Measurements from ENCODE around the gene SLC25A4. TPM values are rescaled to one million over a fixed set of nuclear protein-coding genes. Genes with fewer than 3 reads are reported as not detected.

SLC25A4 gene
- total RNA-seq, 1 donor from 2014 or later, result 61.5 TPM

DNA sequence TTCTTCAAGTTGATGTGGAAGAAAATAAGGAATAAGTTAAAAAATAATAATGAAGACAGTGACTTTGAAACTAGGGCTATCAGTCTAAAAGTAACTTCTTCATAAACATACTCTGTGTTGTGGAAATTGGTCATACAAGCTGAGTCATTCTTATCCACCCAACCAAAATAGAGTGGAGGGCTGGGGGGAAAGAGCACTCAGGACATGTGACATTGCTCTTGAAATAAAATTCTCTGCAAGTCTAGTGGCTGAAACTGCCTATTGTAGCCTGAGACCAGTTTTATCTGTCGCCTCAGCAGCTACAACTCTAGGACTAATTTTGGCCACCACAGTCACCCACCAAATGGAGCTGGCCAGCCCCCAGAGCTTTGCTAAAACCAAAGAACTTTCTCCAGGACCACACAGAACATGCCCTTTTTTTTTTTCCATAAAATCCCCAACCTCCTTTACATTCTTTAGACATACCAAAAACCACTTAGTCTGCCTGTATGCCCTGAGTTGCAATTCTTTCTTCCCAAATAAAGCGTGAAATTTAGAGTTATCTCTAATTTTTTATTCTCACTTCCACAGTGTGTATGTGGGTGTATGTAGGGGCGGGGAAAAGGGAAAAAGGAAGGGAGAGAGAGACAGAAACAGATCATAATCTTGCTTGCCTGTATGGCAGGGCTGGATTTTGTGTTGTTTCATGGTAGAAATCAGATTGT is 23.0 kb upstream of the SLC25A4 start:
- Mint-ChIP-seq H3K4me3 (ENCODE audit: unreplicated experiment) (no peak overlapping the region), H3K4me1 (ENCODE audit: low read depth) (peaks cover 20% of the 10 kb centered on the region), H3K27ac (ENCODE audit: unreplicated experiment) (peak overlapping the region; percentile 82), H3K27me3 (ENCODE audit: low read depth) (peaks cover 3% of the 10 kb centered on the region), H3K9me3 (ENCODE audit: low read depth) (no peaks in the 10 kb centered on the region), H3K36me3 (ENCODE audit: low read depth) (no peaks in the 10 kb centered on the region)
- no peak for DNase-seq (ENCODE audit: low spot score)
- TF ChIP-seq, protein P1, sequence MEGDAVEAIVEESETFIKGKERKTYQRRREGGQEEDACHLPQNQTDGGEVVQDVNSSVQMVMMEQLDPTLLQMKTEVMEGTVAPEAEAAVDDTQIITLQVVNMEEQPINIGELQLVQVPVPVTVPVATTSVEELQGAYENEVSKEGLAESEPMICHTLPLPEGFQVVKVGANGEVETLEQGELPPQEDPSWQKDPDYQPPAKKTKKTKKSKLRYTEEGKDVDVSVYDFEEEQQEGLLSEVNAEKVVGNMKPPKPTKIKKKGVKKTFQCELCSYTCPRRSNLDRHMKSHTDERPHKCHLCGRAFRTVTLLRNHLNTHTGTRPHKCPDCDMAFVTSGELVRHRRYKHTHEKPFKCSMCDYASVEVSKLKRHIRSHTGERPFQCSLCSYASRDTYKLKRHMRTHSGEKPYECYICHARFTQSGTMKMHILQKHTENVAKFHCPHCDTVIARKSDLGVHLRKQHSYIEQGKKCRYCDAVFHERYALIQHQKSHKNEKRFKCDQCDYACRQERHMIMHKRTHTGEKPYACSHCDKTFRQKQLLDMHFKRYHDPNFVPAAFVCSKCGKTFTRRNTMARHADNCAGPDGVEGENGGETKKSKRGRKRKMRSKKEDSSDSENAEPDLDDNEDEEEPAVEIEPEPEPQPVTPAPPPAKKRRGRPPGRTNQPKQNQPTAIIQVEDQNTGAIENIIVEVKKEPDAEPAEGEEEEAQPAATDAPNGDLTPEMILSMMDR (IDR thresholded peaks at IDR 0.05), result no peak

DNA sequence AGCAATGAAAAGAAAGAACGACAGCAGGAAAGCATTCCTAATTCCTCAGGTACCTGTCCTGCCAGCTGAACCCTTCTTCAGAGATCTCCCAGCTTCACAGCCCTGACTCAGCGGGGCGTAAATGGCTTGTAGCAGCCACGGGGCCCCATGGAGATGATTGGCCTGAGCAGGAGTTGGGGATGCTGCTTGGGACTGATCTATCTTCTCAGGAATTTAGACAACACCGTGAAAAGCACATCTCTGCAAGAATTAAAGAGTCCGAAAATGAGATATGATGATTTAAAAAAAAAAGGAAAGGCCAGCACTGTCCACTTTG is 22.5 kb upstream of the SLC25A4 start:
- Mint-ChIP-seq H3K9me3 (ENCODE audit: low read depth) (no peaks in the 10 kb centered on the region), H3K27me3 (ENCODE audit: low read depth) (peaks cover 5% of the 10 kb centered on the region), H3K27ac (ENCODE audit: unreplicated experiment) (peak overlapping the region; percentile 82), H3K4me1 (ENCODE audit: low read depth) (peaks cover 20% of the 10 kb centered on the region), H3K4me3 (ENCODE audit: unreplicated experiment) (no peak overlapping the region), H3K36me3 (ENCODE audit: low read depth) (no peaks in the 10 kb centered on the region)
- DNase-seq (ENCODE audit: low spot score), result no peak
- TF ChIP-seq, protein P1 (IDR thresholded peaks at IDR 0.05), result no peak

DNA sequence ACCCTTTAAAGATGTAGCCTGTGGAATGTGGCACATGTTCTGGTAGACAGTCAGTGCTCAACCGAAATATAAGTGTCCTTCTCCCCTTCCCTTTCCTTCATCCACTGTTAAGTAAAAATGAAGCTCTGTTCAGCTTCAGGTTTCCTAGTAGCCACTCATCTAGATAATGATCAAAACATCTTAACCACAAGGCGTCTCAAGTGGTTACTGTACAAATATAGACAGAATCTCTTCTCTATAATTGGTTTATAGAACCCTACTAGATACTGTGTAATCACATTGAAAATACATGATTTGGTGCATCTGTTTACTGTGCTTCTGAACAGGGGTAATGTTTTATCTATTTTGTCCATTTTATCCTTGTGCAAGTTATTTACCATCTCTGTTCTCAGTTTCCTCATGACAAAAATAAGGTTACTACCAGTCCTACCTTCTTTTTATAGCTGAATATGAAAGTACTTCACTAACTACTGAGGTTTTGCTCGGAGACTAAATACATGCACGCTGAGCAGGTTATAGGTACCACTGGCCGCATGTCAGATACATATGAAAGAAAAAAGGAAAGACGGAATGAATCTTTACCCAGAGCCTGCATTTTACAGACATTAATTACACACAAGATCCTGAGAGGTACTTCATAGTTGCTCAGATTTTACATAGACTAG is 20.3 kb upstream of the SLC25A4 start:
- H3K4me1 Mint-ChIP-seq (ENCODE audit: low read depth), result peaks cover 18% of the 10 kb centered on the region
- no peak overlapping the region for H3K27ac Mint-ChIP-seq (ENCODE audit: unreplicated experiment)
- H3K27me3 Mint-ChIP-seq (ENCODE audit: low read depth), result peaks cover 5% of the 10 kb centered on the region
- TF ChIP-seq, protein P1 (IDR thresholded peaks at IDR 0.05), result no peak
- H3K9me3 Mint-ChIP-seq (ENCODE audit: low read depth), result no peaks in the 10 kb centered on the region
- no peak for DNase-seq (ENCODE audit: low spot score)
- H3K4me3 Mint-ChIP-seq (ENCODE audit: unreplicated experiment), result no peak overlapping the region
- H3K36me3 Mint-ChIP-seq (ENCODE audit: low read depth), result no peaks in the 10 kb centered on the region

DNA sequence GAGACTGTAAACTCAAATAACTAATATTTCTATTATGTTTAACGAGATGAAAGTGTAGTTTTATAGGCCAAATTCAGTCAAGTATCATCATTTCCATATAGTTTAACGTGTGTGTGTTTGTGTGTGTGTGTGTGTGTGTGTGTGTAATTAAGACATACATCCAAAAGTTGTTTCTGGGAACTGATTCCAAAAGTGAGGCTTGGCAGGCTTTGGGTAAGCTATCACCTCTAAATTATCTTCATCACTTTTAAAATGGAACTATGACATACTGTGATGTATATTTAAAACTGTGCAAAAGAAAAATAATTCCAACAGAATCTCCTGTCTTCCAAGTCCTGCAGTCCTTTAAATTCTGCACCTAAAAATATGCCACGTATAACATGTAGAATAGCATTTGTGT is 19.1 kb upstream of the SLC25A4 start:
- Mint-ChIP-seq H3K27ac (ENCODE audit: unreplicated experiment) (no peak overlapping the region), H3K27me3 (ENCODE audit: low read depth) (peaks cover 5% of the 10 kb centered on the region), H3K4me3 (ENCODE audit: unreplicated experiment) (no peak overlapping the region), H3K36me3 (ENCODE audit: low read depth) (no peaks in the 10 kb centered on the region), H3K9me3 (ENCODE audit: low read depth) (no peaks in the 10 kb centered on the region), H3K4me1 (ENCODE audit: low read depth) (peaks cover 22% of the 10 kb centered on the region)
- TF ChIP-seq, protein P1 (IDR thresholded peaks at IDR 0.05), result no peak
- no peak for DNase-seq (ENCODE audit: low spot score)

DNA sequence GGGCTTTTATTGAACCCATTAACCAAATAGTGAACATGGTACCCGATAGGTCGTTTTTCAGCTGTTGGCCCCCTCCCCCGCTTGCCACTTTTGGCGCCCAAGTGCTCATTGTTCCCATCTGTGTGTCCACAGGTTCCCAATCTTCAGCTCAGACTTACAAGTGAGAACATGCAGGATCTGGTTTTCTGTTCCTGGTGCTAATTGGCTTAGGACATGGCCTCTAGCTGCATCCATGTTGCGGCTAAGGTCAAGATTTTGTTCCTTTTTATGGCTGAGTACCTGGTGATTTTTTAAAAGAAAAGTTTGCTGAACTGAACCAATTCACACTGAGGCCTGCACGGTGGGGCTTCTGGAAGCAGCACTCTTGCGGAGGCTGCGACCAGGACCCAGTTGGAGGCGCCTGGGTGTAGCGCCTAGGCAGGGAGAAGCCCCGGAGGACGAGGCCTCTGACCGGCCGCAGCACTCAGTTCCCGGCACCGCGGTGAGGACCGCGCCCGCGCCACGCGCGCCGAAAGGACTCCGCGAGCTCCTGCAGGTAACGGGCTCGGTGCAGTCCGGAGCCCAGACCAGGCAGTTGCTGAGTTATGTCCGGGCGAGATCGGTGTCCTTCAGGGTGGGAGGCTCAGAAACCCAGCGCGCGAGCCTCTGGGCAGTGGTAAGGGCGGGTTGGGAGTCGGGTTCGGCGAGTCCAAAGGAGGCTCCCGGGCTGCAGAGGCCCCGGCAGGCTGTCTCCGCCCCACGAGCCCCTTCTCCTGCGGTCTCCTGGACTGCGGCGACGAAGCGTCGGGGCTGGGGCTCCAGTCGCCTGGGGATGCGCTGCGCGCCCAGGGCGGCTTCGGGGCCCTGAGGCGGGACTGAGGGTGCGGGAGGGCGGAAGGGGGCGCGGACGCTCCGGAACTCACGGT is 15.8 kb upstream of the SLC25A4 start:
- TF ChIP-seq, protein P1 (IDR thresholded peaks at IDR 0.05), result no peak
- Mint-ChIP-seq H3K9me3 (ENCODE audit: low read depth) (no peaks in the 10 kb centered on the region), H3K27me3 (ENCODE audit: low read depth) (peaks cover 5% of the 10 kb centered on the region), H3K4me1 (ENCODE audit: low read depth) (peaks cover 11% of the 10 kb centered on the region), H3K27ac (ENCODE audit: unreplicated experiment) (no peak overlapping the region), H3K36me3 (ENCODE audit: low read depth) (no peaks in the 10 kb centered on the region), H3K4me3 (ENCODE audit: unreplicated experiment) (peak overlapping the region; percentile 78)
- DNase-seq (ENCODE audit: low spot score), result no peak
